ENCODE measurements around the gene ZNF74. TPM values are rescaled to one million over a fixed set of nuclear protein-coding genes. Genes with fewer than 3 reads are reported as not detected.

ZNF74 gene
- total and polyA plus RNA-seq, 2 donors (not counting 1 experiment from before 2014, with no cell fraction given): 11.6 TPM

- Histone ChIP-seq H3K9ac (ENCODE audit: low read length) (no peak overlapping the region), H3K79me2 (ENCODE audit: control insufficient read depth, insufficient read depth, low read length) (no peaks in the 10 kb centered on the region), H3K36me3 (replicated peaks in 1 of 2; ENCODE audit: control extremely low read depth in 1 of 2, control insufficient read depth in 1 of 2, extremely low read depth in 1 of 2, insufficient read depth in 2 of 2, low read length in 1 of 2) (no peaks in the 10 kb centered on the region), H3K27me3 (replicated peaks in 1 of 4; ENCODE audit: control extremely low read depth in 1 of 4, control insufficient read depth in 3 of 4, insufficient read depth in 4 of 4, low read length in 3 of 4) (peaks cover 0 to 89% (median 42%) of the 10 kb centered on the region in 4 experiments), H3K27ac (ENCODE audit: low read length in 2 of 2) (no peak overlapping the region), H2AFZ (ENCODE audit: insufficient read depth, low read depth, low read length, poor library complexity, severe bottlenecking) (no peak overlapping the region), H3K4me3 (ENCODE audit: control extremely low read depth in 1 of 5, extremely low read depth in 1 of 5, insufficient read depth in 1 of 5, low read depth in 2 of 5, low read length in 4 of 5) (no peak overlapping the region), H3K9me3 (ENCODE audit: control extremely low read depth in 1 of 3, control insufficient read depth in 2 of 3, insufficient read depth in 1 of 3, low read length in 2 of 3) (peaks cover 0 to 40% (median 0%) of the 10 kb centered on the region in 3 donors), H3K4me1 (ENCODE audit: control insufficient read depth in 2 of 2, insufficient read depth in 2 of 2, low read length in 2 of 2) (peaks cover 48 to 60% of the 10 kb centered on the region in 2 donors), H3K4me2 (replicated peaks; ENCODE audit: low read depth, low read length, poor library complexity, severe bottlenecking) (no peak overlapping the region), H4K20me1 (ENCODE audit: control insufficient read depth, insufficient read depth, low read length, poor library complexity, severe bottlenecking) (peaks cover 30% of the 10 kb centered on the region)
- ATAC-seq (ENCODE audit: low read depth): no peak
- DNase-seq: no peak
- ChIA-PET POLR2A (interaction anchor here (0.6 kb wide), 1 partner anchor 28 kb away, joined by 3 read pairs; no protein-coding TSS in a partner anchor), CTCF (interaction anchor here (1.0 to 2.1 kb wide), 2 partner anchors 16 to 20 kb away, joined by 3 to 7 read pairs; no protein-coding TSS in a partner anchor)
- intact Hi-C loops (cut with micrococcal nuclease): no loop called here
- Mint-ChIP-seq H3K4me1 (peaks cover 44% of the 10 kb centered on the region), H3K9me3 (ENCODE audit: insufficient read depth) (no peaks in the 10 kb centered on the region), H3K27me3 (peaks cover 57% of the 10 kb centered on the region), H3K4me3 (no peak overlapping the region), H3K27ac (no peak overlapping the region)
- TF ChIP-seq CTCF (IDR thresholded peaks at IDR 0.05): no peak
- no peak for TF ChIP-seq EZH2 (IDR thresholded peaks at IDR 0.05; ENCODE audit: borderline replicate concordance, insufficient read depth, low read depth, low read length, poor library complexity, severe bottlenecking)
- WGBS (ENCODE audit: insufficient coverage): 86% methylated on average over 4 of the region's 4 CpGs
These were observed 39.8 kb downstream of the ZNF74 start for GRCh38 chr22:20433686-20434241.

GRCh38 chr22:20434264-20434751 lies 40.4 kb downstream of the ZNF74 start:
- no peak overlapping the region for H3K9ac ChIP-seq (ENCODE audit: low read length)
- peaks cover 45 to 57% of the 10 kb centered on the region in 2 donors for H3K4me1 ChIP-seq (ENCODE audit: control insufficient read depth in 2 of 2, insufficient read depth in 2 of 2, low read length in 2 of 2)
- POLR2A ChIA-PET: interaction anchor here (0.6 kb wide), 1 partner anchor 28 kb away, joined by 3 read pairs; no protein-coding TSS in a partner anchor
- H3K4me3 Mint-ChIP-seq: no peak overlapping the region
- no peak overlapping the region for H2AFZ ChIP-seq (ENCODE audit: insufficient read depth, low read depth, low read length, poor library complexity, severe bottlenecking)
- no peak overlapping the region for H3K4me2 ChIP-seq (replicated peaks; ENCODE audit: low read depth, low read length, poor library complexity, severe bottlenecking)
- H4K20me1 ChIP-seq (ENCODE audit: control insufficient read depth, insufficient read depth, low read length, poor library complexity, severe bottlenecking): peaks cover 31% of the 10 kb centered on the region
- DNase-seq: no peak
- H3K27me3 ChIP-seq (replicated peaks in 1 of 4; ENCODE audit: control extremely low read depth in 1 of 4, control insufficient read depth in 3 of 4, insufficient read depth in 4 of 4, low read length in 3 of 4): peaks cover 0 to 91% (median 41%) of the 10 kb centered on the region in 4 experiments
- TF ChIP-seq CTCF (IDR thresholded peaks at IDR 0.05) (no peak), EZH2 (IDR thresholded peaks at IDR 0.05; ENCODE audit: borderline replicate concordance, insufficient read depth, low read depth, low read length, poor library complexity, severe bottlenecking) (no peak)
- WGBS (ENCODE audit: insufficient coverage): 95% methylated on average over 10 of the region's 12 CpGs
- no peaks in the 10 kb centered on the region for H3K9me3 Mint-ChIP-seq (ENCODE audit: insufficient read depth)
- intact Hi-C loops (cut with micrococcal nuclease): no loop called here
- no peak for ATAC-seq (ENCODE audit: low read depth)
- no peaks in the 10 kb centered on the region for H3K79me2 ChIP-seq (ENCODE audit: control insufficient read depth, insufficient read depth, low read length)
- no peaks in the 10 kb centered on the region for H3K36me3 ChIP-seq (replicated peaks in 1 of 2; ENCODE audit: control extremely low read depth in 1 of 2, control insufficient read depth in 1 of 2, extremely low read depth in 1 of 2, insufficient read depth in 2 of 2, low read length in 1 of 2)
- no peak overlapping the region for H3K4me3 ChIP-seq (ENCODE audit: control extremely low read depth in 1 of 5, extremely low read depth in 1 of 5, insufficient read depth in 1 of 5, low read depth in 2 of 5, low read length in 4 of 5)
- no peak overlapping the region for H3K27ac ChIP-seq (ENCODE audit: low read length in 2 of 2)
- peaks cover 53% of the 10 kb centered on the region for H3K27me3 Mint-ChIP-seq
- peaks cover 0 to 41% (median 0%) of the 10 kb centered on the region in 3 donors for H3K9me3 ChIP-seq (ENCODE audit: control extremely low read depth in 1 of 3, control insufficient read depth in 2 of 3, insufficient read depth in 1 of 3, low read length in 2 of 3)
- CTCF ChIA-PET: interaction anchor here (0.9 to 2.1 kb wide), 3 partner anchors 16 to 23 kb away, joined by 3 to 7 read pairs (median 3); no protein-coding TSS in a partner anchor
- peaks cover 39% of the 10 kb centered on the region for H3K4me1 Mint-ChIP-seq
- H3K27ac Mint-ChIP-seq: no peak overlapping the region

Measured in B cell (primary cell).